Chondrocyte (in vitro differentiated cells): ENCODE results near the gene SNAPC2. TPM values are rescaled to one million over a fixed set of nuclear protein-coding genes. Genes with fewer than 3 reads are reported as not detected.
A peak's percentile ranks its signal among the peaks of the same experiment; 100 is the strongest.

Source experiments
- DNase-seq: peaks from one replicate; pipeline ENCODE4 v3.0.0; 2021; ENCODE audit warnings: mixed read lengths, low spot score
- H3K27ac Mint-ChIP-seq: one replicate; pipeline ENCODE4 v1.8.0; 2021; ENCODE audit warnings: mild to moderate bottlenecking, moderate library complexity, mixed read lengths; ENCODE audit not compliant: unreplicated experiment
- H3K27me3 Mint-ChIP-seq: 2 replicates; pipeline ENCODE4 v1.8.0; 2021; ENCODE audit warnings: low read depth, mixed read lengths
- H3K36me3 Mint-ChIP-seq: 2 replicates; pipeline ENCODE4 v1.8.0; 2021; ENCODE audit warnings: low read depth, mixed read lengths
- H3K4me1 Mint-ChIP-seq: 2 replicates; pipeline ENCODE4 v1.8.0; 2021; ENCODE audit warnings: low read depth, mild to moderate bottlenecking, mixed read lengths
- H3K4me3 Mint-ChIP-seq: one replicate; pipeline ENCODE4 v1.8.0; 2021; ENCODE audit warnings: mild to moderate bottlenecking, moderate library complexity, mixed read lengths; ENCODE audit not compliant: unreplicated experiment
- H3K9me3 Mint-ChIP-seq: 2 replicates; pipeline ENCODE4 v1.8.0; 2021; ENCODE audit warnings: low read depth, mixed read lengths
- total RNA-seq: library from RNA; stranded (reverse); gene quantifications from 3 replicates; pipeline ENCODE4 v1.2.1, GENCODE V29; 2021
- TF ChIP-seq, protein P1 (sequence below): fragments of 200-600 bp; sonication (generic); IDR thresholded peaks from 2 replicates; pipeline ENCODE4 v1.5.0; 2021; ENCODE audit warnings: antibody characterized with exemption, mild to moderate bottlenecking, moderate library complexity

Gene SNAPC2
- total RNA-seq, 1 donor from 2014 or later, result 27.9 TPM

DNA sequence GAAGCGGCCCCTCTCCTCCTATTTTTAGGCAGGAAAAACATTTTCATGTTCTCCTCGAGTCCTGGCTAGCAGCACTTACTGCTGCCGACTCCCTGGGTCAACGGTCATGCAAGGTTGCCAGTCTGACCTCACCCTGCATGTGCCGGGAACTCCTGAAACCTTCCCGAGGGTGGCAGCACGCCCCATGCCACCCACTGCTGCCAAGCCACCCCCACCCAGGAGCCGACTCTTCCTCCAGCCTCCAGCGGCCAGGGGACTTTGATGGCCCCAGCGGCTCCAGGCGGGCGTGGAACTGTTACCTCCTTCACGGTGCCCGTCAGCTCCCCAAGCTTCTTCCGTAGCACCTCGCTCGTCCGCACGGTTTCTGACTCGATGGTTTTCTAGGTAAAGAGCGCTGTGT, 14.6 kb downstream of the SNAPC2 start:
- Mint-ChIP-seq H3K9me3 (no peaks in the 10 kb centered on the region), H3K4me3 (no peak overlapping the region), H3K4me1 (peaks cover 3% of the 10 kb centered on the region), H3K36me3 (peaks cover 14% of the 10 kb centered on the region), H3K27ac (peak overlapping the region; percentile 41), H3K27me3 (no peaks in the 10 kb centered on the region)
- DNase-seq, result no peak
- TF ChIP-seq, protein P1, sequence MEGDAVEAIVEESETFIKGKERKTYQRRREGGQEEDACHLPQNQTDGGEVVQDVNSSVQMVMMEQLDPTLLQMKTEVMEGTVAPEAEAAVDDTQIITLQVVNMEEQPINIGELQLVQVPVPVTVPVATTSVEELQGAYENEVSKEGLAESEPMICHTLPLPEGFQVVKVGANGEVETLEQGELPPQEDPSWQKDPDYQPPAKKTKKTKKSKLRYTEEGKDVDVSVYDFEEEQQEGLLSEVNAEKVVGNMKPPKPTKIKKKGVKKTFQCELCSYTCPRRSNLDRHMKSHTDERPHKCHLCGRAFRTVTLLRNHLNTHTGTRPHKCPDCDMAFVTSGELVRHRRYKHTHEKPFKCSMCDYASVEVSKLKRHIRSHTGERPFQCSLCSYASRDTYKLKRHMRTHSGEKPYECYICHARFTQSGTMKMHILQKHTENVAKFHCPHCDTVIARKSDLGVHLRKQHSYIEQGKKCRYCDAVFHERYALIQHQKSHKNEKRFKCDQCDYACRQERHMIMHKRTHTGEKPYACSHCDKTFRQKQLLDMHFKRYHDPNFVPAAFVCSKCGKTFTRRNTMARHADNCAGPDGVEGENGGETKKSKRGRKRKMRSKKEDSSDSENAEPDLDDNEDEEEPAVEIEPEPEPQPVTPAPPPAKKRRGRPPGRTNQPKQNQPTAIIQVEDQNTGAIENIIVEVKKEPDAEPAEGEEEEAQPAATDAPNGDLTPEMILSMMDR, result no peak

DNA sequence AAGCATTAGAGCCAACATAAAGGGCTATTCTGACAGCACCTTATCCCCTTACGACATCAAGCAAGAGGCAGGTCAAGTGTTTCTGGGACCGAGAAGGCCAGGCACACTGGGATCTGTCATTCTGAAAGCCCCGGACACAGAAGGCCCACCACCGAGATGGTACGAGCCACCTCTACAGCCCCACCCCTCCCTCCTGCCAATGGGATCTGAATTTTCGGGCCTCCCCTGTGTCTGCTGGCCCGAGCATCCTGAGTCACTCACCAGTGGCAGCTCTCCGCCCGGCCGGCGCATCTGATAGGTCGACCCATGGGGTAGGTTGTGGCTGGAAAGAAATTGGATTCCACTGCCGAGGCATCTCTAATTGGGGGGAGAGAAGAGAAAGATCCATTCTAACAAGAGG, 20.7 kb downstream of the SNAPC2 start:
- DNase-seq, result no peak
- H3K27ac Mint-ChIP-seq, result no peak overlapping the region
- H3K27me3 Mint-ChIP-seq, result no peaks in the 10 kb centered on the region
- peaks cover 30% of the 10 kb centered on the region for H3K4me1 Mint-ChIP-seq
- TF ChIP-seq, protein P1, result no peak
- H3K36me3 Mint-ChIP-seq, result peaks cover 11% of the 10 kb centered on the region
- peak overlapping the region; percentile 38 for H3K4me3 Mint-ChIP-seq
- H3K9me3 Mint-ChIP-seq, result no peaks in the 10 kb centered on the region

DNA sequence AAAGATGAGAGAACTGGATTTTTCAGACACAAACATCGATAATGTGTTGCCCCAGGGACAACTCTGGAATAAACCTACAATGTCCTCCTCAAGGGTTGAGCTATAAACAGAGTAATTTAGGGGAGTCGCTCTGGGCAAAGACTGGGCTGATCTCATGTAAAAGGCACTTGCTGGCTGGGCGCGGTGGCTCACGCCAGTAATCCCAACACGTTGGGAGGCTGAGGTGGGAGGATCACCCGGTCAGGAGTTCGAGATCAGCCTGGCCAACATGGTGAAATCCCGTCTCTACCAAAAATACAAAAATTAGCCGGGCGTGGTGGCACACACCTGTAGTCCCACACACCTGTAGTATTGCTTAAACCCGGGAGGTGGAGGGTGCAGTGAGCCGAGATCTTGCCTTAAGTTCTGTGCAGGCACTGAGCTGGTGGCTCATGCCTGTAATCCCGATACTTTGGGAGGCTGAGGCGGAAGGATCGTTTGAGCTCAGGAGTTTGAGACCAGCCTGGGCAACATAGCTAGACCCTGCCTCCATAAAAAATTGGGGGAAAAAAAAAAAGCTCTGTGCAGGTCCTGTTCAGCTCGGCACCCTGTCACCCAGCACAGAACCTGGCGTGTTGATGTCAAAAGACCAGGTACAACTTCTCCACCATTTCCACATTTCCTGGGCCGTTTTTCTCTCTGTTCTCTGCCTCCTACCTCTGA, 21.9 kb downstream of the SNAPC2 start:
- H3K27ac Mint-ChIP-seq, result peak overlapping the region; percentile 45
- no peaks in the 10 kb centered on the region for H3K27me3 Mint-ChIP-seq

DNA sequence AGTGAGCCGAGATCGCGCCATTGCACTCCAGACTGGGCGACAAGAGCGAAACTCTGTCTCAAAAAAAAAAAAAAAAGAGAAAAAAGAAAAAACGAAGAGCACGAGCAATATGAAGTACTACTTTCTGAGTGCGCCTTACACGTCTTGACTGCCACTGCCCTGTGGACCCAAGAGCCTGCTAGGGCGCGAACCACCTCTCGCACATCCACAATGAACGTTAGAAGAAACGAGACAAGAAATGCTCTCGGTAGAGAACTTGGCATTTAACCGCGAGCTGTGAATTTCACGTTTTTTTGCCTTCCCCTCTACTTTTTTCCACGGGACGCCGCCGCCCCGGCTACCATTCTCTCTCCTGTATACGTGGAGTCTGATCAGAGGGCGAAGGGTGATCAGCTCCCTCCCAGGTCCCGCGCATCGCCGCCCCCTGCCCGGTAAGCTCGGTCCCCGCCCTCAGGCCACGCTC, 22.9 kb downstream of the SNAPC2 start:
- TF ChIP-seq, protein P1, result no peak
- peak overlapping the region; percentile 99 for H3K27ac Mint-ChIP-seq
- H3K4me3 Mint-ChIP-seq, result peak overlapping the region; percentile 95
- no peak for DNase-seq
- H3K9me3 Mint-ChIP-seq, result no peaks in the 10 kb centered on the region
- peaks cover 30% of the 10 kb centered on the region for H3K4me1 Mint-ChIP-seq
- H3K36me3 Mint-ChIP-seq, result peaks cover 9% of the 10 kb centered on the region
- no peaks in the 10 kb centered on the region for H3K27me3 Mint-ChIP-seq

More for the DNA sequence above, 21.9 kb downstream of the SNAPC2 start:
- H3K4me3 Mint-ChIP-seq, result peak overlapping the region; percentile 95
- peaks cover 11% of the 10 kb centered on the region for H3K36me3 Mint-ChIP-seq
- H3K4me1 Mint-ChIP-seq, result peaks cover 30% of the 10 kb centered on the region
- TF ChIP-seq, protein P1, result no peak
- DNase-seq, result no peak
- no peaks in the 10 kb centered on the region for H3K9me3 Mint-ChIP-seq

DNA sequence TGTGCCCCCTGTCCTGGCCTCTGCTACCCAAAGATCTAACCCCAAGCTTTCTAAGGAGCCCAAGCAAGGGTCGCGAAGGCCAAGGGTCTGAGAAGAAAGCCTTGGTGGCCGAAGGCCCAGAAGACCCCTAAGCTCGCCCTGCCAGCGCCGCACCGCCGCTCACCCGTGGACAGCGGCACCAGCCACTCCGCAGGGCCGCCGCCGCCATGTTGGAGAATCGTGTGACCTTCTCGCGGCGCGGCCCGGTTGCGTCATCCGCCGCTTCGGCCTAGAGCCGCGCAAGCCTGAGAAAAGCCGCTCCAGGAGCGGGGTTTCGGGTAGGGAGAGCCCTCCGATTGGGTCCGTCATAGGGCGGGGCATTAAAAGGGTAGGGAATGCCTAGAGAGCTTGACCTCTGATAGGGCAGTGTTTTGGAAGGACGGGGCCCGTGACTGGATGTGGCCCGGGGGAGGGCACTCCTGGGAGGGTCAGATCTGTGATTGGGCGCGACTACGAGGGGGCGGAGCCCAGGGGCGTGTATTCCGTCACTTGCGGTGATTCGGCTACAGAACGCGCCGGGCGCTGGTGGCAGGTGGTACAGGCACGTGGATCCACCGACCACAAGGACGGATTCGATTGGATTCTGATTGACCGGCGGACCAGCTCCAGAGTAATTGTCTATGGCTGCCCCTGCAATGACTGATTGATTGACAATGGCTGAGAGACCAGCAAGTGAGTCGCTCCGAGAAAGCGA, 23.5 kb downstream of the SNAPC2 start, which contains the start of gene TIMM44:
Gene TIMM44, minus strand, starts transcription at position 223 of the 733 bp plus-strand sequence. Its CDS starts 15 bp downstream, at position 208.
- Mint-ChIP-seq H3K27me3 (no peaks in the 10 kb centered on the region), H3K27ac (peak within 1 kb of the TSS; percentile 99)
- TF ChIP-seq, protein P1, result no peak

More for the DNA sequence above, 23.5 kb downstream of the SNAPC2 start, which contains the start of gene TIMM44:
- H3K9me3 Mint-ChIP-seq, result no peaks in the 10 kb centered on the region
- H3K36me3 Mint-ChIP-seq, result peaks cover 9% of the 10 kb centered on the region
- H3K4me1 Mint-ChIP-seq, result peaks cover 30% of the 10 kb centered on the region
- peak within 1 kb of the TSS; percentile 95 for H3K4me3 Mint-ChIP-seq
- peak; percentile 99 for DNase-seq
